ENCODE data around the gene NTNG2.

- TF ChIP-seq CTCF (IDR thresholded peaks at IDR 0.05; ENCODE audit: low read length) (peak; percentile 95), EZH2 (optimal IDR thresholded peaks at IDR 0.05; ENCODE audit: low read depth, low read length) (no peak), EZH2phosphoT487 (IDR thresholded peaks at IDR 0.05; ENCODE audit: low read length) (no peak)
Observed at GRCh38 chr9:132235894-132236661, 74.2 kb downstream of the NTNG2 start.
